IMR-90 (cell line): ENCODE data around the gene GTF3C1. TPM values are rescaled to one million over a fixed set of nuclear protein-coding genes. Genes with fewer than 3 reads are reported as not detected.

Experiments
- ATAC-seq: fragments of 200-7000 bp; cut with Tn5 transposase; 2 replicates; pipeline ENCODE4 v1.9.1; 2020; ENCODE audit warnings: low read depth, mild to moderate bottlenecking, moderate library complexity
- BruUV-seq: library from RNA; stranded (reverse); fragments of 400-500 nt; replicated peaks from 2 replicates; lab custom pipeline; 2021; lab: Mats Ljungman, UMichigan
- CTCF ChIA-PET: fragments of 300-600 bp; formaldehyde crosslinking; extraction: SDS; loops from one replicate; lab custom pipeline; 2021; ENCODE audit warnings: antibody characterized with exemption; lab: Yijun Ruan, JAX
- POLR2A ChIA-PET: fragments of 300-600 bp; sonication (Branson Sonifier 250); formaldehyde crosslinking; loops from one replicate; lab custom pipeline; 2022; ENCODE audit warnings: antibody characterized with exemption; ENCODE audit not compliant: unreplicated experiment; lab: Charles Lee
- DNase-seq: peaks from one replicate; pipeline ENCODE4 v3.0.0; 2013
- H2AFZ ChIP-seq: replicated peaks from 2 replicates; pipeline ENCODE3; 2013; ENCODE audit warnings: low read length, mild to moderate bottlenecking; ENCODE audit not compliant: poor library complexity
- H2AK5ac ChIP-seq: 2 replicates; pipeline ENCODE4 v1.6.1; 2013; ENCODE audit warnings: low read depth, low read length, inconsistent platforms
- H2AK9ac ChIP-seq: replicated peaks from 2 replicates; pipeline ENCODE3; 2013; ENCODE audit warnings: mild to moderate bottlenecking, low read depth, low read length, moderate library complexity; ENCODE audit not compliant: poor library complexity
- H2BK120ac ChIP-seq: 2 replicates; pipeline ENCODE4 v1.6.1; 2013; ENCODE audit warnings: low read depth, low read length, inconsistent platforms
- H2BK15ac ChIP-seq: 3 replicates; pipeline ENCODE4 v1.6.1; 2013; ENCODE audit warnings: low read depth, low read length, inconsistent platforms
- H2BK20ac ChIP-seq: 2 replicates; pipeline ENCODE4 v1.6.1; 2013; ENCODE audit warnings: low read depth, mild to moderate bottlenecking, inconsistent platforms, low read length, moderate library complexity
- H2BK5ac ChIP-seq: 2 replicates; pipeline ENCODE4 v1.6.1; 2013; ENCODE audit warnings: mild to moderate bottlenecking, low read depth, low read length, inconsistent platforms; ENCODE audit not compliant: poor library complexity, severe bottlenecking
- H3K14ac ChIP-seq: replicated peaks from 2 replicates; pipeline ENCODE4 v1.6.1; 2013; ENCODE audit warnings: low read depth, low read length, inconsistent platforms
- H3K18ac ChIP-seq: 2 replicates; pipeline ENCODE4 v1.6.1; 2013; ENCODE audit warnings: low read depth, low read length, control low read depth
- H3K23ac ChIP-seq: 2 replicates; pipeline ENCODE4 v1.6.1; 2013; ENCODE audit warnings: low read depth, low read length, inconsistent platforms
- H3K27ac ChIP-seq: 2 replicates; pipeline ENCODE4 v1.5.1; 2013; ENCODE audit warnings: mild to moderate bottlenecking, control low read depth, low read length; ENCODE audit not compliant: insufficient read depth
- H3K27me3 ChIP-seq: 2 replicates; pipeline ENCODE4 v1.6.1; 2013; ENCODE audit warnings: low read length; ENCODE audit not compliant: control insufficient read depth, insufficient read depth
- H3K36me3 ChIP-seq: 2 replicates; pipeline ENCODE4 v1.6.1; 2013; ENCODE audit warnings: low read length, mixed read lengths; ENCODE audit not compliant: control insufficient read depth, insufficient read depth
- H3K4ac ChIP-seq: 2 replicates; pipeline ENCODE4 v1.6.1; 2013; ENCODE audit warnings: low read depth, low read length, inconsistent platforms
- H3K4me1 ChIP-seq: 2 replicates; pipeline ENCODE4 v1.6.1; 2013; ENCODE audit warnings: low read length, mixed read lengths; ENCODE audit not compliant: control insufficient read depth, insufficient read depth
- H3K4me2 ChIP-seq: 2 replicates; pipeline ENCODE4 v1.6.1; 2013; ENCODE audit warnings: low read depth, mild to moderate bottlenecking, control low read depth, low read length, moderate library complexity
- H3K4me3 ChIP-seq: 2 replicates; pipeline ENCODE4 v1.5.1; 2013; ENCODE audit warnings: low read depth, mild to moderate bottlenecking, control low read depth, low read length, moderate library complexity; ENCODE audit not compliant: insufficient read depth
- H3K56ac ChIP-seq: 2 replicates; pipeline ENCODE4 v1.6.1; 2013; ENCODE audit warnings: low read length, inconsistent platforms; ENCODE audit not compliant: insufficient read depth; ENCODE audit errors: extremely low read depth
- H3K79me1 ChIP-seq, 2 experiments: 2 replicates each; pipeline ENCODE4 v1.6.1; 2013; ENCODE audit warnings: low read length in 2 of 2, inconsistent platforms in 1 of 2, low read depth in 1 of 2
- H3K9ac ChIP-seq: 2 replicates; pipeline ENCODE4 v1.6.1; 2013; ENCODE audit warnings: low read depth, low read length, control low read depth
- H3K9me1 ChIP-seq: 2 replicates; pipeline ENCODE4 v1.6.1; 2013; ENCODE audit warnings: low read length, inconsistent platforms; ENCODE audit not compliant: insufficient read depth
- H3K9me3 ChIP-seq: 2 replicates; pipeline ENCODE4 v1.6.1; 2013; ENCODE audit warnings: low read length; ENCODE audit not compliant: control insufficient read depth, insufficient read depth
- H4K20me1 ChIP-seq: 2 replicates; pipeline ENCODE4 v1.6.1; 2013; ENCODE audit warnings: low read length, inconsistent platforms; ENCODE audit not compliant: insufficient read depth
- H4K5ac ChIP-seq: 2 replicates; pipeline ENCODE4 v1.6.1; 2013; ENCODE audit warnings: mild to moderate bottlenecking, low read depth, low read length, control low read depth
- H4K8ac ChIP-seq, 2 experiments: 2 replicates each; pipeline ENCODE4 v1.6.1; 2013; ENCODE audit warnings: low read depth in 2 of 2, low read length in 2 of 2, control low read depth in 1 of 2, inconsistent platforms in 1 of 2
- H4K91ac ChIP-seq: 2 replicates; pipeline ENCODE4 v1.6.1; 2013; ENCODE audit warnings: low read depth, low read length, inconsistent platforms; ENCODE audit not compliant: insufficient read depth
- BHLHE40 ChIP-seq: fragments of 150-350 bp; IDR thresholded peaks from 2 replicates; pipeline ENCODE4 v1.6.1; 2016; ENCODE audit warnings: mild to moderate bottlenecking, low read depth, low read length
- CEBPB ChIP-seq: IDR thresholded peaks from 2 replicates; pipeline ENCODE4 v1.6.1; 2012; ENCODE audit warnings: low read depth, low read length, improper control_type of control experiment
- CHD1 ChIP-seq: IDR thresholded peaks from 2 replicates; pipeline ENCODE4 v1.6.1; 2012; ENCODE audit warnings: low read depth, low read length, improper control_type of control experiment
- ELK1 ChIP-seq: fragments of 150-350 bp; IDR thresholded peaks from 2 replicates; pipeline ENCODE4 v1.6.1; 2016; ENCODE audit warnings: low read depth, mild to moderate bottlenecking, low read length, moderate library complexity, borderline replicate concordance
- FOS ChIP-seq: fragments of 150-350 bp; IDR thresholded peaks from 2 replicates; pipeline ENCODE4 v1.6.1; 2016; ENCODE audit warnings: low read depth, low read length
- MAFK ChIP-seq: IDR thresholded peaks from 2 replicates; pipeline ENCODE4 v1.6.1; 2012; ENCODE audit warnings: low read depth, low read length, improper control_type of control experiment
- MAZ ChIP-seq: IDR thresholded peaks from 2 replicates; pipeline ENCODE4 v1.6.1; 2012; ENCODE audit warnings: low read depth, mild to moderate bottlenecking, low read length, improper control_type of control experiment, moderate library complexity, borderline replicate concordance
- MXI1 ChIP-seq: IDR thresholded peaks from 2 replicates; pipeline ENCODE4 v1.6.1; 2012; ENCODE audit warnings: low read depth, mild to moderate bottlenecking, low read length, moderate library complexity, borderline replicate concordance
- NFE2L2 ChIP-seq: fragments of 150-350 bp; IDR thresholded peaks from 2 replicates; pipeline ENCODE4 v1.6.1; 2016; ENCODE audit warnings: low read depth, mild to moderate bottlenecking, low read length
- POLR2A ChIP-seq: IDR thresholded peaks from 2 replicates; pipeline ENCODE4 v1.6.1; 2012; ENCODE audit warnings: mild to moderate bottlenecking, low read depth, low read length
- RAD21 ChIP-seq: IDR thresholded peaks from 2 replicates; pipeline ENCODE4 v1.6.1; 2012; ENCODE audit warnings: low read length, improper control_type of control experiment
- RCOR1 ChIP-seq: IDR thresholded peaks from 2 replicates; pipeline ENCODE4 v1.6.1; 2012; ENCODE audit warnings: mild to moderate bottlenecking, low read length, improper control_type of control experiment; ENCODE audit not compliant: insufficient replicate concordance
- RFX5 ChIP-seq: IDR thresholded peaks from 2 replicates; pipeline ENCODE4 v1.8.0; 2012; ENCODE audit warnings: low read depth, mild to moderate bottlenecking, low read length, moderate library complexity
- SMC3 ChIP-seq: fragments of 150-350 bp; IDR thresholded peaks from 2 replicates; pipeline ENCODE4 v1.6.1; 2016; ENCODE audit warnings: low read depth, mild to moderate bottlenecking, antibody characterized with exemption, low read length, moderate library complexity
- WGBS, 2 experiments: methylation state at CpG; one replicate each; pipeline versions ENCODE4 v1.1.5 to v1.1.7; 2013; ENCODE audit warnings: missing lambda C conversion rate in 2 of 2; ENCODE audit not compliant: insufficient read length in 1 of 2; ENCODE audit errors: extremely low coverage in 2 of 2; 5-methylcytosine and 5-hydroxymethylcytosine counted together
- dilution Hi-C: fragments of 300-500 bp; cut with HindIII; formaldehyde crosslinking; loops from one replicate; pipeline ENCODE4 v1.14.3; 2018; ENCODE audit warnings: low sequenced_read_pairs; ENCODE audit not compliant: unreplicated experiment
- in situ Hi-C: fragments of 300-500 bp; cut with MboI; formaldehyde crosslinking; loops from 3 replicates; pipeline ENCODE4 v1.14.3; 2019; ENCODE audit warnings: low sequenced_read_pairs, inconsistent platforms, mixed read lengths
- intact Hi-C: fragments of 100-400 bp; cut with micrococcal nuclease; formaldehyde crosslinking; loops from 2 replicates; pipeline ENCODE4 v1.10.0; 2022
- polyA plus RNA-seq, 3 experiments: library from polyadenylated mRNA; depleted of rRNA; stranded (reverse); fragments of >200 nt; gene quantifications; 2 replicates each; pipeline ENCODE4 v1.2.3, GENCODE V29; 2012; ENCODE audit warnings: low replicate concordance in 1 of 3
- total RNA-seq: library from RNA; depleted of rRNA; stranded (reverse); fragments of >200 nt; gene quantifications from 2 replicates; pipeline ENCODE4 v1.2.3, GENCODE V29; 2012
- TF ChIP-seq, protein P1 (sequence below): fragments of 150-350 bp; IDR thresholded peaks from 2 replicates; pipeline ENCODE4 v1.6.1; 2017; ENCODE audit warnings: mild to moderate bottlenecking, antibody characterized with exemption, low read length, low read depth

GTF3C1 gene
- total and polyA plus RNA-seq, 2 of the 4 experiments (the other 2 are of a cell fraction) = 50.8 to 68.1 TPM

- no peak for ATAC-seq
- in situ Hi-C loops = no loop called here
- Histone ChIP-seq H3K9ac (no peak overlapping the region), H3K14ac (no peak overlapping the region), H3K4me3 (no peak overlapping the region), H3K4me1 (peaks cover 4% of the 10 kb centered on the region; the same call in 1 of the 2 replicates), H3K27me3 (no peaks in the 10 kb centered on the region), H3K4me2 (no peak overlapping the region), H3K27ac (no peak overlapping the region), H3K56ac (no peak overlapping the region), H4K8ac (no peak overlapping the region), H2AFZ (no peak overlapping the region), H3K9me1 (peaks cover 2% of the 10 kb centered on the region; the same call in 1 of the 2 replicates), H3K18ac (no peak overlapping the region), H3K9me3 (no peaks in the 10 kb centered on the region), H2BK15ac (no peak overlapping the region), H4K20me1 (no peaks in the 10 kb centered on the region), H2BK120ac (no peak overlapping the region), H3K79me1 (peaks cover 3 to 6% of the 10 kb centered on the region in 2 experiments; a peak in 2 of 4 replicates), H2AK9ac (no peak overlapping the region), H3K36me3 (peaks cover 75% of the 10 kb centered on the region), H3K4ac (no peak overlapping the region), H2AK5ac (no peak overlapping the region), H3K23ac (no peak overlapping the region), H2BK20ac (no peak overlapping the region), H2BK5ac (no peak overlapping the region), H4K5ac (no peak overlapping the region), H4K91ac (no peak overlapping the region)
- ChIA-PET CTCF (no interaction called here), POLR2A (no interaction called here)
- TF ChIP-seq MXI1 = no peak
- no peak for TF ChIP-seq CHD1
- no peak for TF ChIP-seq NFE2L2
- TF ChIP-seq ELK1 = no peak
- TF ChIP-seq, protein P1, sequence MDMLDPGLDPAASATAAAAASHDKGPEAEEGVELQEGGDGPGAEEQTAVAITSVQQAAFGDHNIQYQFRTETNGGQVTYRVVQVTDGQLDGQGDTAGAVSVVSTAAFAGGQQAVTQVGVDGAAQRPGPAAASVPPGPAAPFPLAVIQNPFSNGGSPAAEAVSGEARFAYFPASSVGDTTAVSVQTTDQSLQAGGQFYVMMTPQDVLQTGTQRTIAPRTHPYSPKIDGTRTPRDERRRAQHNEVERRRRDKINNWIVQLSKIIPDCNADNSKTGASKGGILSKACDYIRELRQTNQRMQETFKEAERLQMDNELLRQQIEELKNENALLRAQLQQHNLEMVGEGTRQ = no peak
- no peak for TF ChIP-seq SMC3
- no peak for TF ChIP-seq RAD21
- TF ChIP-seq FOS = no peak
- TF ChIP-seq RFX5 = no peak
- no peak for TF ChIP-seq BHLHE40
- TF ChIP-seq MAZ = no peak
- TF ChIP-seq POLR2A = no peak
- TF ChIP-seq RCOR1 = no peak
- TF ChIP-seq MAFK = no peak
- no peak for TF ChIP-seq CEBPB
- no TSS peak for BruUV-seq
- dilution Hi-C loops = no loop called here
- WGBS, 2 experiments = 97% methylated on average over 19 of the region's 21 CpGs; no CpG with 5 or more reads in 1 of the 2 experiments
- intact Hi-C loops = no loop called here
- no peak for DNase-seq
Measured at GRCh38 chr16:27489421-27489820, 60.3 kb downstream of the GTF3C1 start.
